Hindlimb muscle (tissue), 1 donor: ENCODE results near the gene C9orf85. TPM values are rescaled to one million over a fixed set of nuclear protein-coding genes. Genes with fewer than 3 reads are reported as not detected.
A peak's percentile ranks its signal among the peaks of the same experiment; 100 is the strongest.
"Not testable (repeated sequence)": the region's sequence is repeated elsewhere in the genome, so short reads cannot be mapped to it uniquely, and the experiment has no call there.

Experiments used
- DNase-seq: peaks from one replicate; pipeline ENCODE4 v3.0.0-alpha.2; 2013
- polyA plus RNA-seq: library from polyadenylated mRNA; unstranded; fragments of 120-200 nt; gene quantifications from one replicate; pipeline ENCODE4 v1.2.1, GENCODE V29; 2013; ENCODE audit not compliant: insufficient read length

Gene C9orf85
- polyA plus RNA-seq = 21.3 TPM

- DNase-seq = peak; percentile 99
Measured at GRCh38 chr9:71911061-71911907, at the start of gene C9orf85, which contains the start of gene ABHD17B. Gene C9orf85, plus strand, starts transcription at chr9:71911639. Its CDS starts 96 bp downstream, at chr9:71911735. Gene ABHD17B, minus strand, starts transcription at chr9:71911193. Its CDS starts 36,113 bp downstream, at chr9:71875080.

- DNase-seq = no peak
Measured at GRCh38 chr9:71863631-71864030, 47.8 kb upstream of the C9orf85 start.

- DNase-seq = no peak
Measured at GRCh38 chr9:71875345-71875744, 36.1 kb upstream of the C9orf85 start.

- DNase-seq = no peak
Measured at GRCh38 chr9:71876106-71876505, 35.3 kb upstream of the C9orf85 start.

- no peak for DNase-seq
Measured at GRCh38 chr9:71876829-71877228, 34.6 kb upstream of the C9orf85 start.

GRCh38 chr9:71878327-71879274, 32.8 kb upstream of the C9orf85 start:
- DNase-seq = no peak

- no peak for DNase-seq
Measured at GRCh38 chr9:71879644-71880174, 31.7 kb upstream of the C9orf85 start.

- DNase-seq = no peak
Measured at GRCh38 chr9:71884005-71884404, 27.4 kb upstream of the C9orf85 start.

- DNase-seq = no peak
Measured at GRCh38 chr9:71885467-71885866, 26.0 kb upstream of the C9orf85 start.

GRCh38 chr9:71886015-71886414, 25.4 kb upstream of the C9orf85 start:
- no peak for DNase-seq

GRCh38 chr9:71886541-71886940, 24.9 kb upstream of the C9orf85 start:
- no peak for DNase-seq

- DNase-seq = no peak
Measured at GRCh38 chr9:71887362-71887761, 24.1 kb upstream of the C9orf85 start.

GRCh38 chr9:71890042-71890679, 21.3 kb upstream of the C9orf85 start:
- no peak for DNase-seq

- DNase-seq = no peak
Measured at GRCh38 chr9:71891557-71892189, 19.8 kb upstream of the C9orf85 start.

GRCh38 chr9:71895117-71895516, 16.3 kb upstream of the C9orf85 start:
- DNase-seq = no peak

- DNase-seq = no peak
Measured at GRCh38 chr9:71895955-71896354, 15.5 kb upstream of the C9orf85 start.

GRCh38 chr9:71896761-71897160, 14.7 kb upstream of the C9orf85 start:
- no peak for DNase-seq

GRCh38 chr9:71897577-71897976, 13.9 kb upstream of the C9orf85 start:
- DNase-seq = no peak

- DNase-seq = not testable (repeated sequence)
Measured at GRCh38 chr9:71898756-71899155, 12.7 kb upstream of the C9orf85 start.

GRCh38 chr9:71901695-71902597, 9.5 kb upstream of the C9orf85 start:
- no peak for DNase-seq

- no peak for DNase-seq
Measured at GRCh38 chr9:71904076-71904475, 7.4 kb upstream of the C9orf85 start.
